Prostate gland (tissue), 2 donors: Measurements from ENCODE around the gene NTRK2. TPM values are rescaled to one million over a fixed set of nuclear protein-coding genes. Genes with fewer than 3 reads are reported as not detected.

Experiments
- DNase-seq: peaks from one replicate; pipeline ENCODE4 v3.0.0-alpha.2; 2019; ENCODE audit warnings: low spot score
- H3K27ac ChIP-seq, 2 donors: fragments of 200-600 bp; sonication (generic); 2 replicates each; pipeline ENCODE4 v1.5.1; 2017 to 2019
- H3K27me3 ChIP-seq: fragments of 200-600 bp; sonication (generic); replicated peaks from 2 replicates; pipeline ENCODE4 v1.5.1; 2019; ENCODE audit not compliant: insufficient read depth
- H3K36me3 ChIP-seq, 2 donors: fragments of 200-600 bp; sonication (generic); 1 replicate in 1 of 2; 2 replicates in 1 of 2; pipeline versions ENCODE4 v1.5.1 to v1.8.1; 2017 to 2019
- H3K4me1 ChIP-seq: fragments of 200-600 bp; sonication (generic); replicated peaks from 2 replicates; pipeline ENCODE4 v1.5.1; 2019
- H3K4me3 ChIP-seq, 2 donors: fragments of 200-600 bp; sonication (generic); 2 replicates each; pipeline ENCODE4 v1.5.1; 2017 to 2019
- H3K9me3 ChIP-seq: fragments of 200-600 bp; sonication (generic); 2 replicates; pipeline ENCODE4 v1.5.1; 2017
- CTCF ChIP-seq, 4 experiments: fragments of 200-600 bp in 2 of 4; fragments of 450-650 bp in 2 of 4; sonication (generic) in 2 of 4; IDR thresholded peaks; 1 replicate in 3 of 4; 2 replicates in 1 of 4; pipeline ENCODE4 v1.5.1; 2016 to 2019; ENCODE audit warnings: antibody characterized with exemption in 4 of 4, mild to moderate bottlenecking in 2 of 4, moderate library complexity in 2 of 4
- POLR2A ChIP-seq: fragments of 450-650 bp; IDR thresholded peaks from one replicate; pipeline ENCODE4 v1.6.1; 2016; ENCODE audit warnings: antibody characterized with exemption, mild to moderate bottlenecking
- POLR2AphosphoS5 ChIP-seq: sonication (generic); formaldehyde crosslinking; IDR thresholded peaks from one replicate; pipeline ENCODE4 v1.6.1; 2017; ENCODE audit warnings: antibody characterized with exemption
- WGBS: methylation state at CpG from one replicate; pipeline ENCODE4 v1.1.5; 2018; 5-methylcytosine and 5-hydroxymethylcytosine counted together
- intact Hi-C: fragments of 100-400 bp; cut with DNase I; formaldehyde crosslinking; loops from one replicate; pipeline ENCODE4 v1.14.2; 2022
- total RNA-seq, 2 donors: library from RNA; depleted of rRNA; stranded (reverse); fragments of >200 nt; gene quantifications; one replicate each; pipeline ENCODE4 v1.1.0, GENCODE V29; 2016

Gene NTRK2
- total RNA-seq, 2 donors from 2014 or later: 2.3 to 11.1 TPM

GRCh38 chr9:84949258-84949657, 279.7 kb downstream of the NTRK2 start:
- DNase-seq: no peak
- H3K36me3 ChIP-seq: no peaks in the 10 kb centered on the region
- intact Hi-C loops: no loop called here
- WGBS: 94% methylated on average over 4 of the region's 4 CpGs
- H3K27me3 ChIP-seq: no peaks in the 10 kb centered on the region
- H3K27ac ChIP-seq: no peak overlapping the region
- H3K9me3 ChIP-seq: no peaks in the 10 kb centered on the region
- H3K4me1 ChIP-seq: no peaks in the 10 kb centered on the region
- H3K4me3 ChIP-seq: no peak overlapping the region
- TF ChIP-seq POLR2A: no peak
- no peak for TF ChIP-seq CTCF (IDR thresholded peaks at IDR 0.05)

GRCh38 chr9:84949971-84950370, 280.4 kb downstream of the NTRK2 start:
- intact Hi-C loops: loop anchor here (10.0 kb wide), 2 partner anchors 255 to 555 kb away; no protein-coding TSS in a partner anchor
- Histone ChIP-seq H3K27me3 (no peaks in the 10 kb centered on the region), H3K4me1 (no peaks in the 10 kb centered on the region), H3K4me3 (no peak overlapping the region), H3K27ac (no peak overlapping the region), H3K36me3 (no peaks in the 10 kb centered on the region), H3K9me3 (no peaks in the 10 kb centered on the region)
- no peak for DNase-seq
- TF ChIP-seq POLR2AphosphoS5 (no peak), CTCF (IDR thresholded peaks at IDR 0.05) (no peak), POLR2A (no peak)
- 92% methylated on average over 5 of the region's 5 CpGs for WGBS

GRCh38 chr9:84950879-84951811, 281.6 kb downstream of the NTRK2 start:
- WGBS: 93% methylated on average over 9 of the region's 9 CpGs
- Histone ChIP-seq H3K4me3 (no peak overlapping the region), H3K9me3 (no peaks in the 10 kb centered on the region), H3K27ac (no peak overlapping the region), H3K27me3 (no peaks in the 10 kb centered on the region), H3K4me1 (no peaks in the 10 kb centered on the region), H3K36me3 (no peaks in the 10 kb centered on the region)
- no peak for DNase-seq
- TF ChIP-seq POLR2A (no peak), POLR2AphosphoS5 (no peak)
- intact Hi-C loops: loop anchor here (10.0 kb wide), 2 partner anchors 256 to 556 kb away; no protein-coding TSS in a partner anchor

DNA sequence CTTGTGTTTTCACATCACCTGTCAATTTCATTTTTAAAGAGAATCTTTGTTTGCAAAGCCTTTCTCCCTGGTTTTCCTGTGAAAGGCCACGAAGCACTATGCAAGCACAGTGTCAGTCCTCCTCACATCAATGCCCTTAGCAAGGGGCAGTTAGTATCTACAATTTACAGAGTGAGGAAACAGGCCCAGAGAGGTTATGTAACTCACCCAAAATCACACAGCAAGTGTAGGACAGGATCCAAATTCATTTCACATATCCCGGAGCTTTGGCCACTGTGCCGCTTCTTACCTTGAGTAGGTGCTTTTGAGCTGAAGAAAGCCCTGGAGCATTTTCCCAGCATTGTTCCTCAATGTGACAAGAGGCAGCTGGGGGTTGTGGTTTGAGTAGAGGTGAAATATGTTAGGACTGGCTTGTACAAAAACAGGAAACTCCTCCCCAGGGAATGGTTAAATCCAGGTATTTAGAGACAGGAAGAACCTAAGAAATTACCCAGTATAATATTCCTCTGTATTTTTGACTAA, 283.8 kb downstream of the NTRK2 start:
- Histone ChIP-seq H3K4me3 (no peak overlapping the region), H3K9me3 (no peaks in the 10 kb centered on the region), H3K27me3 (no peaks in the 10 kb centered on the region), H3K4me1 (no peaks in the 10 kb centered on the region), H3K36me3 (no peaks in the 10 kb centered on the region), H3K27ac (no peak overlapping the region)
- 89% methylated on average over 3 of the region's 3 CpGs for WGBS
- no peak for DNase-seq
- TF ChIP-seq CTCF (IDR thresholded peaks at IDR 0.05): no peak
- TF ChIP-seq POLR2AphosphoS5: no peak
- no peak for TF ChIP-seq POLR2A
- intact Hi-C loops: loop anchor here (10.0 kb wide), 2 partner anchors 259 to 559 kb away; no protein-coding TSS in a partner anchor

GRCh38 chr9:84953797-84954705, 284.5 kb downstream of the NTRK2 start:
- TF ChIP-seq POLR2A (no peak), CTCF (IDR thresholded peaks at IDR 0.05) (peak; percentile 61 to 83 (median 79))
- intact Hi-C loops: loop anchor here (10.0 kb wide), 2 partner anchors 259 to 559 kb away; no protein-coding TSS in a partner anchor
- DNase-seq: peak; percentile 53
- Histone ChIP-seq H3K27me3 (no peaks in the 10 kb centered on the region), H3K4me3 (no peak overlapping the region), H3K36me3 (no peaks in the 10 kb centered on the region), H3K27ac (no peak overlapping the region), H3K9me3 (no peaks in the 10 kb centered on the region), H3K4me1 (no peaks in the 10 kb centered on the region)
- 32% methylated on average over 21 of the region's 21 CpGs for WGBS
